Measurements from ENCODE around the gene FCRLA.

DNA sequence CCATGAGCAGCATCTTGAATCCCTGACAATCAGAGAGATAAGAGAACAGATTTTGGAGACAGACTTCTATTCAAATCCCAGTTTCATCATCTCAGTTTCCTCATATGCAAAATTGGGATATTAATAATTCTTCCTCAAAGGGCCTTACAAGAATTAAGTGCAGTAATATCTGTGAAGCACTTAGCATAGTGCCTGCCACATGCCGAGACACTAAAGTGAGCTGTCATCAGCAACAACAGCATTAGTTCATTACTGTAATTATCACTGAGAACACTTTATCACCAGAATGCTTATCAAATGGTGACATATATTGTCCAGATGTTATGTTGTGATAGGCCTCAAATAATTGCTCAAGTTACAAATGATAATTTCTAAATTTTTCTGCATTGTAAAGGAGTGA is 13.4 kb downstream of the FCRLA start:
- TF ChIP-seq, protein P1, sequence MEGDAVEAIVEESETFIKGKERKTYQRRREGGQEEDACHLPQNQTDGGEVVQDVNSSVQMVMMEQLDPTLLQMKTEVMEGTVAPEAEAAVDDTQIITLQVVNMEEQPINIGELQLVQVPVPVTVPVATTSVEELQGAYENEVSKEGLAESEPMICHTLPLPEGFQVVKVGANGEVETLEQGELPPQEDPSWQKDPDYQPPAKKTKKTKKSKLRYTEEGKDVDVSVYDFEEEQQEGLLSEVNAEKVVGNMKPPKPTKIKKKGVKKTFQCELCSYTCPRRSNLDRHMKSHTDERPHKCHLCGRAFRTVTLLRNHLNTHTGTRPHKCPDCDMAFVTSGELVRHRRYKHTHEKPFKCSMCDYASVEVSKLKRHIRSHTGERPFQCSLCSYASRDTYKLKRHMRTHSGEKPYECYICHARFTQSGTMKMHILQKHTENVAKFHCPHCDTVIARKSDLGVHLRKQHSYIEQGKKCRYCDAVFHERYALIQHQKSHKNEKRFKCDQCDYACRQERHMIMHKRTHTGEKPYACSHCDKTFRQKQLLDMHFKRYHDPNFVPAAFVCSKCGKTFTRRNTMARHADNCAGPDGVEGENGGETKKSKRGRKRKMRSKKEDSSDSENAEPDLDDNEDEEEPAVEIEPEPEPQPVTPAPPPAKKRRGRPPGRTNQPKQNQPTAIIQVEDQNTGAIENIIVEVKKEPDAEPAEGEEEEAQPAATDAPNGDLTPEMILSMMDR (conservative IDR thresholded peaks at IDR 0.05 in 1 of 2, IDR thresholded peaks at IDR 0.05 in 1 of 2; ENCODE audit: extremely low read depth in 1 of 2, insufficient read depth in 1 of 2, low read depth in 1 of 2, low read length in 2 of 2), result no peak
- TF ChIP-seq EZH2 (IDR thresholded peaks at IDR 0.05; ENCODE audit: borderline replicate concordance, low read length), result no peak
